Cardiac muscle cell (in vitro differentiated cells and primary cell): ENCODE data around the gene MTCL1. TPM values are rescaled to one million over a fixed set of nuclear protein-coding genes. Genes with fewer than 3 reads are reported as not detected.

Source experiments
- DNase-seq, 2 donors: peaks; one replicate each; pipeline versions ENCODE4 v3.0.0 to v3.0.0-alpha.2; 2010 to 2017; ENCODE audit warnings: low read depth in 1 of 2, low spot score in 1 of 2
- H3K27ac ChIP-seq: fragments of 200-600 bp; sonication (generic); 2 replicates; pipeline ENCODE4 v1.5.1; 2016
- H3K27me3 ChIP-seq: fragments of 200-600 bp; sonication (generic); 2 replicates; pipeline ENCODE4 v1.6.0; 2016; ENCODE audit warnings: control low read depth
- H3K36me3 ChIP-seq: fragments of 200-600 bp; sonication (generic); 2 replicates; pipeline ENCODE4 v1.5.1; 2016; ENCODE audit warnings: control low read depth
- H3K4me1 ChIP-seq: fragments of 200-600 bp; sonication (generic); 2 replicates; pipeline ENCODE4 v1.8.1; 2017; ENCODE audit warnings: low read depth, mild to moderate bottlenecking, mixed run types
- H3K4me3 ChIP-seq: fragments of 200-600 bp; sonication (generic); 2 replicates; pipeline ENCODE4 v1.5.1; 2016; ENCODE audit warnings: mild to moderate bottlenecking
- H3K9me3 ChIP-seq: fragments of 200-600 bp; sonication (generic); 2 replicates; pipeline ENCODE4 v1.5.1; 2017; ENCODE audit warnings: low read depth, mild to moderate bottlenecking, control low read depth
- polyA plus RNA-seq: library from polyadenylated mRNA; unstranded; fragments of >200 nt; fragmentation: Nextera tagmentation; extraction: Ambion mirVana; gene quantifications from 2 replicates; pipeline ENCODE4 v1.2.1, GENCODE V29; 2016
- total RNA-seq: library from RNA; depleted of rRNA; stranded (reverse); fragments of >200 nt; gene quantifications from 2 replicates; pipeline ENCODE4 v1.2.3, GENCODE V29; 2016
- TF ChIP-seq, protein P1 (sequence below): IDR thresholded peaks from 2 replicates; pipeline ENCODE4 v1.5.1; 2012; ENCODE audit warnings: low read depth, mild to moderate bottlenecking, low read length

The MTCL1 gene
- total and polyA plus RNA-seq, 2 experiments from 2014 or later = 1.8 to 9.6 TPM

GRCh38 chr18:8809514-8809913, 104.2 kb downstream of the MTCL1 start:
- Histone ChIP-seq H3K4me1 (peaks cover 5% of the 10 kb centered on the region), H3K4me3 (no peak overlapping the region), H3K27me3 (no peaks in the 10 kb centered on the region), H3K27ac (no peak overlapping the region), H3K9me3 (no peaks in the 10 kb centered on the region), H3K36me3 (no peaks in the 10 kb centered on the region)
- TF ChIP-seq, protein P1, sequence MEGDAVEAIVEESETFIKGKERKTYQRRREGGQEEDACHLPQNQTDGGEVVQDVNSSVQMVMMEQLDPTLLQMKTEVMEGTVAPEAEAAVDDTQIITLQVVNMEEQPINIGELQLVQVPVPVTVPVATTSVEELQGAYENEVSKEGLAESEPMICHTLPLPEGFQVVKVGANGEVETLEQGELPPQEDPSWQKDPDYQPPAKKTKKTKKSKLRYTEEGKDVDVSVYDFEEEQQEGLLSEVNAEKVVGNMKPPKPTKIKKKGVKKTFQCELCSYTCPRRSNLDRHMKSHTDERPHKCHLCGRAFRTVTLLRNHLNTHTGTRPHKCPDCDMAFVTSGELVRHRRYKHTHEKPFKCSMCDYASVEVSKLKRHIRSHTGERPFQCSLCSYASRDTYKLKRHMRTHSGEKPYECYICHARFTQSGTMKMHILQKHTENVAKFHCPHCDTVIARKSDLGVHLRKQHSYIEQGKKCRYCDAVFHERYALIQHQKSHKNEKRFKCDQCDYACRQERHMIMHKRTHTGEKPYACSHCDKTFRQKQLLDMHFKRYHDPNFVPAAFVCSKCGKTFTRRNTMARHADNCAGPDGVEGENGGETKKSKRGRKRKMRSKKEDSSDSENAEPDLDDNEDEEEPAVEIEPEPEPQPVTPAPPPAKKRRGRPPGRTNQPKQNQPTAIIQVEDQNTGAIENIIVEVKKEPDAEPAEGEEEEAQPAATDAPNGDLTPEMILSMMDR = no peak
- no peak for DNase-seq

GRCh38 chr18:8810157-8810556, 104.8 kb downstream of the MTCL1 start:
- Histone ChIP-seq H3K4me3 (no peak overlapping the region), H3K4me1 (peaks cover 5% of the 10 kb centered on the region), H3K27ac (no peak overlapping the region), H3K27me3 (no peaks in the 10 kb centered on the region), H3K36me3 (no peaks in the 10 kb centered on the region), H3K9me3 (no peaks in the 10 kb centered on the region)
- DNase-seq = no peak
- TF ChIP-seq, protein P1 = no peak

DNA sequence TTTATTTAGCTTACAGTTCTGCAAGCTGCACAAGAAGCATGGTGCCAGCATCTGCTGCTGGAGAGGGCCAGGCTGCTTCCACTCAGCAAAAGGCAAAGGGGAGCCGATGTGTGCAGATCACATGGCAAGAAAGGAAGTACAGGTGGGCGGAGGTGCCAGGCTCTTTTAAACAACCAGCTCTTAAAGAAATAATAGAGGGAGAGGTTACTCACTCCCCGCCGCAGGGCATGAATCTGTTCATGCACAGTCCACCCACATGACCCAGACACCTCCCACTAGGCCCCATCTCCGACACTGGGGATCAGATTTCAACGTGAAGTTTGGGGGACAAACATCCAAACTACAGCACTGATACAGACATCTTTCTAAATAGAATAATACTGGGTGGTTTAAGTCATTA, 105.8 kb downstream of the MTCL1 start:
- Histone ChIP-seq H3K27ac (no peak overlapping the region), H3K4me1 (peaks cover 5% of the 10 kb centered on the region), H3K9me3 (no peaks in the 10 kb centered on the region), H3K36me3 (no peaks in the 10 kb centered on the region), H3K4me3 (no peak overlapping the region), H3K27me3 (no peaks in the 10 kb centered on the region)
- no peak for DNase-seq
- TF ChIP-seq, protein P1 = no peak

DNA sequence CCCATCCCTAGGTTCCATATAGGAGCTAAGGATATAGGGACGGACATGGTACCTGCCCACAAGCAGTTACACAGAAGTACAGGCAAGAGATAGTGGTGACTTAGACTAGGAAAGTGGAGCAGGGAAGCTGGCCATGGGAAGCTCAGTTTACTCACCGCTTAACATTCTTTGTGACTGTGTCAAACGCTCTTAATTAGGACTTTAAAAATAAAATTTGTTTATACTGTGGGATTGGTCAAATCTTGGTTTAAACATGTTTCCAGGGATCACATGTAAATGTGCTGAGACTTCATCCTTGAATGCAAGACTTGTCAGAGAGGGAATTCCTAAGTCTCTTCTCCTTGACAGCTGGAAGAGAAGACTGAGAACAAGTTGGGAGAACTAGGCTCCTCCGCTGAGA, 107.3 kb downstream of the MTCL1 start:
- no peak for DNase-seq
- Histone ChIP-seq H3K27me3 (no peaks in the 10 kb centered on the region), H3K36me3 (no peaks in the 10 kb centered on the region), H3K4me1 (peaks cover 8% of the 10 kb centered on the region), H3K9me3 (no peaks in the 10 kb centered on the region), H3K4me3 (no peak overlapping the region), H3K27ac (no peak overlapping the region)
- TF ChIP-seq, protein P1 = no peak

GRCh38 chr18:8813611-8814010, 108.3 kb downstream of the MTCL1 start:
- TF ChIP-seq, protein P1 = no peak
- peak in 1 of 2 donors; percentile 49 for DNase-seq
- no peaks in the 10 kb centered on the region for H3K9me3 ChIP-seq
- no peak overlapping the region for H3K4me3 ChIP-seq
- peaks cover 8% of the 10 kb centered on the region for H3K4me1 ChIP-seq
- H3K27me3 ChIP-seq = no peaks in the 10 kb centered on the region
- H3K27ac ChIP-seq = no peak overlapping the region
- no peaks in the 10 kb centered on the region for H3K36me3 ChIP-seq

GRCh38 chr18:8814206-8814605, 108.8 kb downstream of the MTCL1 start:
- H3K4me3 ChIP-seq = no peak overlapping the region
- no peaks in the 10 kb centered on the region for H3K9me3 ChIP-seq
- peak in 1 of 2 donors; percentile 83 for DNase-seq
- peaks cover 8% of the 10 kb centered on the region for H3K4me1 ChIP-seq
- TF ChIP-seq, protein P1 = no peak
- no peaks in the 10 kb centered on the region for H3K36me3 ChIP-seq
- H3K27ac ChIP-seq = no peak overlapping the region
- no peaks in the 10 kb centered on the region for H3K27me3 ChIP-seq
